HG02678 (cell line): Measurements from ENCODE around the gene PRLR.
"Not testable (repeated sequence)": the region's sequence is repeated elsewhere in the genome, so short reads cannot be mapped to it uniquely, and the experiment has no call there.

Experiments
- ATAC-seq: cut with Tn5 transposase; IDR thresholded peaks from one replicate; pipeline ENCODE4 v1.9.1; 2021; ENCODE audit warnings: mild to moderate bottlenecking, moderate library complexity; ENCODE audit not compliant: unreplicated experiment

PRLR gene

DNA sequence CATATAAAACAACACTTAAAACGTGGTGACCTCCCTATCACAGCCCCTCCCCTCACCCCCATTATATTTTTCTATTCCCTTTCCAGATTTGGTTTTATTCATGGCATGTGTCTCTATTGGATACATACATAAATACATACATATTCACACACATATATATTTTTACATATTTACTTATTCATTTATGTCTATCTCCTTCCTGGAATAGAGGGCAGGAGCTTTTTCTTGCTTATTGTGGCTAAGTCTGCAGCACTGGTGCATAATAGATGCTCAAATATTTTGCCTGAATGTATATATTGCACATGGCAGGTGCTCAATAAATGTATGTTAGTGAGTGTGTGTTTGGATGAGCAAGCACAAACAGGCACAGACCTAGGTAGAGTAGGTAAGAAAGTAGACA lies 185.0 kb downstream of the PRLR start:
- ATAC-seq: no peak

DNA sequence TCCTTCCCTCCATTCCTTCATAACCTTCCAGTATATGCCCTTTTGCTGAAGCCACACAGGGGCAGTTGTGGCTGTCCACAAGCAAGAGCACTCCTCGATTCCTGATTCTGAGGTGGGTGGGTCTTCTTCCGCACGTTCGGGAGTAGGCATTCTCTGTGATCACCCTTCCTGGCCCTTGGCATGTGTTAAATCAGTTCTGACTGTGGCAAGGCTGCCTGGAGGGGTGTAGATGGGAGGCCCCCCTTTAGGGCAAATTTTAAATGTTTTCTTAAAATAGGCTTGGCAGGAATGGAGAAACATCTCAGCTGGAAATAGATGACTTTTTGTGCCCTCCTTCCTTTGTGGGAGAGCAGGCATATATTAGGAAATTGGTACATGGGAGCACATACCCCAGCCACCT lies 185.6 kb downstream of the PRLR start:
- ATAC-seq: no peak

DNA sequence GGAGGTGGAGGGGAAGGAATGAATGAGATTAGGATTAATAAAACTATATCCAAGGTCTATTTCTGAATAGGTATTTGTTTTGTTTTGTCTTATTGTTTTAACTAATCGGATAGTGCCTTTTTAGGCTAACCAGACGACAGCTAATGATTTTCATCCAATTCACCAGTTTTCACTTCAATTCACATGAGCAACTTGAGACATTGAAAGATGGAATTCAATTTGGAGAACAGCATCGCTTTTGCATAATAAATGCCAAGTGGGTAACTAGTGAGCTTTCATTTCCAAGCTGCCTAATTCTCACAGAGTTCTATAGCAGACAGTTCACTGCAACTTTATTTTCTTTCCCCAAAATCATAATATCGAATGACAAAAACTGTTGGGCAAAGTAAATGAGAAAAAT lies 187.5 kb downstream of the PRLR start:
- ATAC-seq: no peak

DNA sequence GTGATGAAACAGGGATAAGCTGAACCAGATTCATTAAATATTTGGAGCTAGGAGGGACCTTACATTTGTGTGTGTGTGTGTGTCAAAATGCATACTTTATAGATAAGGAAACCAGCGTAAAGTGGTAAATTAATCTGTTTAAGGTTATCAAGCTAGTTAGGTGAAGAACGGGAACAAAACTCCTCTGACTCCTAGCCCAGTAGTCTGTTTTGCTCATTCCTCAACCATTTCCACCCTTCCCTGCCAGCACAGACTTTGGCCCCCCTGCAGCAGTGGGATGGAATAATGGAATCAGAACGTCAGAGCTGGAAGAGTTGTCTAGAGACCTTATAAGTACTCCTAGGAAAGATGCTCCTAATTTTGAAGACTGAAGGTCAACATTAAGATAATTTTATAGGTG lies 189.0 kb downstream of the PRLR start:
- no peak for ATAC-seq

DNA sequence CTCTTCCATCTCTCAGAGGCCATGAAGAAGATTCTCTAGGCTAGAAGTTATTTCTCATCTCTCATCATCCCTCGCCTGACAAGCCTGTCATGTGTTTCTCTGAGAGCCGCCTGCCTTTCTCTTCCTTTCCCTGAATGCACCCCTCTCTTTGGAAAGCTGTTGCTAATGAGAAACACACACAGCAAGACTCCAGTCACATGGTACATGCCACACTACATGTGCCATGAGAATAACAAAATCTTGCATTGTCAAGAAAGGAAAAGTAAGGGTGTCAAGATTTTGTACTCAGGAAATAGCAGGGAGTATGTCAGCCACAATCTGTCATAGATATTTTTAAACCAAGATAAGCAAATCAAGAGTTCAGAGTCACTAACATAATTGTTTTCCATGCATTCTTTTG lies 191.4 kb downstream of the PRLR start:
- ATAC-seq: no peak

DNA sequence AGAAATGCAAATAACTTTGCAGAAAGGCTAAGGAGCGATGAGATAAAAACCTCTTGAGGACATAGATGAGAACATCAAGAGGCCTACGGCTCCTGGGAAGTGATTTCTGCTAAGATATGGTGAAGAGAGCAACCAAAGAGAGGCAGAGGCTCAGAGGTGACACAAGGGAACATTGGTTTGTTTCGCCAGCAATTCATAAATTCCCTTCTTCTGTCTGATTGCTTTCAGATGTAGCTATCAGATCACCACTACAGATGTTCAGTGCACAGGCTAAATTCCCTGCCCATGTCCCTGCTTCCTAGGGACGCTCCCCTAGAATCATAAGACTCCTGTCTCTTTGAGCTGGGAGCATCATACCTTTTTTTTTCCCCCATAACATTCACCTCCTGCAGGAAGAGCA lies 193.8 kb downstream of the PRLR start:
- no peak for ATAC-seq

DNA sequence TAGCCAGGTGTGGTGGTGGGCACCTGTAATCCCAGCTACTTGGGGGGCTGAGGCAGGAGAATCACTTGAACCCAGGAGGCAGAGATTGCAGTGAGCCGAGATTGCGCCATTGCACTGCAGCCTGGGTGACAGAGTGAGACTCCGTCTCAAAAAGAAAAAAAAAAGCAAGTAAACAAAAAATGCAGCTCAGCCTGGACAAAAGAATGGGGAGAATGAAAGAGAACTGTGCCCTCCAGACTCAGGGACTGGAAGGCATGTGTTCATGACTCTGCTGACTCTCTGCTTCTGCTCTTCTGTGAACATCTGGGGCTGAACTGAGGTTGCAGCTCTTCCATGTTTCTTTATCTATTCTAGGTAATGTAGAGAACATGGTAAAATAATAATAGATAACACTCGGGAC lies 194.4 kb downstream of the PRLR start:
- ATAC-seq: not testable (repeated sequence)

DNA sequence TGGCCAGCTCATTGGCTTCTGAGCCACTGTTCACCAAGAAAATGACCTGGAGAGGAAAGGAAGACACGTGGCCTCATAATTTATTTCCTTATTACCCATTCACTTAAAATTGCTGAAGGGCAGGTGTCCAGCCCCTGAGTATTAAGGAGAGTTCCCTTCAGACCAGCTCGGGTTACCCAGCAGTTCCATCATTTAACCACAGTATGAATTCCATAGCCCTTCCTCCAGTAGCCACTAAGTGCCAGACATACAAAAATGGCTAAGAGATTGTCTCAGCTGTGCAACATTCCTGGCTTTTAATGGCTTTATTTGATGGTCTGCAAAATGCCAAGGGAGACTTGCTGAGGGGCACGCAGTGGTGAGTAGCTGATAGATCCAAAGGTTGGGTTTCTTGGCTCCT lies 195.0 kb downstream of the PRLR start:
- no peak for ATAC-seq

DNA sequence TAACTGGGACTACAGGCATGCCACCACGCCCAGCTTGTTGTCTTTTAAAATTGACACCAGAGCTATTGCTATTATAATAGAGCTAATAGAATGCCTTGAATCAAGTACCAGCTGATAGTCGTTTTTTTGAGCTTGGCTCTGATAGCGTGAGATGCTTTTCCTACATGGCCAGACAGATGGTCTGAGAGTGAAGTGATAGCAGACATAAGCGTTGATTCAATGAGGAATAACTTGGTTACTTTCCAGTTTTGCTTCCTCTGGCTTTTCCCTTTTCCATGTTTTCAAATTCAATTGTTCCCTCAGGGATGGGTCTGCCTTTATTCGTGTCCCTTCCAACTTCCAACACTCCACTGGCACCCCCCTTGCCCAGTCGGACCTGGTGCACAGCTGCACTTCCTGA lies 197.9 kb downstream of the PRLR start:
- ATAC-seq: no peak

DNA sequence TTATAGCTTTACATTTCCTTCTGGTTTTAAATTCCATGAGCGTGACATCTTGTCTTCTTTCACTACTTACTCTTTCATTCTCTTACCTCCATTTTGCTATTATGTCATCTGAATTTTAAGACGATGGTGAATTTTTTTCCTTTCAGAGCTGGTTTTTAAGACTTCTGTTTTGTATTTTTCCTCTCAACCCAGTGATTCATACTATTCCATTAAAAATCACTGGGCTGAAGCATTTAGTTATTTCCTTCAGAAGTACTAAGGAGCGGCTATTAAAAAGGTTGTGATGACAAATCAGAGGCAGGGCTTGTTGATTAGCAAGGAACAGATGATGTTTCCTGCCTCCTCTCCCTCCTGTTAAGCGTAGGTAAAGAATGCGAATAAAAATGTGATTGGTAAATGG lies 199.0 kb downstream of the PRLR start:
- no peak for ATAC-seq

DNA sequence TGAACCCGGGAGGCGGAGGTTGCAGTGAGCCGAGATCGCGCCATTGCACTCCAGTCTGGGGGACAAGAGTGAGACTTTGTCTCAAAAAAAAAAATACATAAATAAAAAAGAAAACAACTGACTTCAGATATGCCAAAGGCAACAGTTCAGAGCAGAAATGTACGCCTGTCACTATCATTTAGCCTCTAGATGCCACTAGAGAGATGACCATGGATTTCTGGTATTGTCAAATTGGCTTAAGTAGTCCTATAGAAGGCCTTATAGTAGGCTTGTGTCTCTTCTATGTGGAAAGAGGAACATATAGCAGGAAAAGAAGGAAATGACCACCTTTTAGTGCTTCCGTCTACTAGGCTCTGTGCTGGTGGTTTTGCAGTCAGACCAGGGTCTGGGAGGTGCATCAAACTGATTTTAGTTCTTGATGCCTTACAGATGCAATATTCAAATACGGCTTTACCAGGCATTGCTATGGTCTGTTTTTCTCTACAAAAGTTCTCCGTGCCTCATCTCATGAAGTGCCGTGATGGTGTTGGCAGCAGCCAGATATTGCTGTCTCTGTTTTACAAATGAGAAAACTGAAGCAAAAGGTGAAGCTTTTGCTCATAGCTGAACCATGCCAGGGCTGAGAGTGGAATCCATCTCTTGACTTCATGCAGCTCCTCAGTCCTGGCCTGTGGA lies 199.7 kb downstream of the PRLR start:
- ATAC-seq: no peak

DNA sequence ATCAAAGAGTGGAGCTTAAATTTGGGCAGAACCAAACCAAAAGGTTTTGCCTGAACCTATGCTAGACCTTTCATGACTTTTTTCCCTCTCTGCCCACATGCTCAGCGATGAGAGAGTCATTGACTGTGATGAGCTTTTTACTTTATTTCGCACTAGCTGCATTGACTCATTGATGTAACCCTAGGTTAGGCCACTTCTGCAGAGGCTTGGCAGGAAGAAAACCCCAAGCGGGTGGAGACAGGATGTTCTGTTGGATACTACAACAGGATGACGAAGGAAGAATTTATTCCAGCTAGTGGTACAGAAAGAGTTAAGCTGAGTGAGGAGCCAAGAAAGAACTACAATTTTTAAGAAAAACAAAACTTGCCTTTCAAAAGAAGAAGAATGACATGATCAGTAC lies 201.0 kb downstream of the PRLR start:
- no peak for ATAC-seq

DNA sequence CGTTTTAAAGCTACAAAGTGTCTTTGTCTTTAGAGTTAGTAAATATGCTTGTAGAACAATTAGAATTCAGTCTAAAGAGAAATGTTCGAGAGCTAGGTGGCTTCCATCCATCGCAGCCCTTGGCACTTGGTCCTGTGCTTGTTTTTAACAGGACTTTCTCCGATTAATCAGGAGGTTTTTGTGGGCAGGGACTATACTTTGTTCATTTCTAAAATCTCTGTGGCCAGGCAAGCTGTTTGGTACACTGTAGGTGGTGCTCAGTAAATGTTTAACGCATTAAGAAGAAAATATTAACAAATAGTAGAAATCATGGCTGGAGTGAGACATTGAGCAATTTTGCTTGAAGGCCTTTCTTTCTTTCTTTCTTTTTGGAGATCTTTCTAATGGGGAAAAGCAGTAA lies 203.3 kb downstream of the PRLR start:
- ATAC-seq: no peak

DNA sequence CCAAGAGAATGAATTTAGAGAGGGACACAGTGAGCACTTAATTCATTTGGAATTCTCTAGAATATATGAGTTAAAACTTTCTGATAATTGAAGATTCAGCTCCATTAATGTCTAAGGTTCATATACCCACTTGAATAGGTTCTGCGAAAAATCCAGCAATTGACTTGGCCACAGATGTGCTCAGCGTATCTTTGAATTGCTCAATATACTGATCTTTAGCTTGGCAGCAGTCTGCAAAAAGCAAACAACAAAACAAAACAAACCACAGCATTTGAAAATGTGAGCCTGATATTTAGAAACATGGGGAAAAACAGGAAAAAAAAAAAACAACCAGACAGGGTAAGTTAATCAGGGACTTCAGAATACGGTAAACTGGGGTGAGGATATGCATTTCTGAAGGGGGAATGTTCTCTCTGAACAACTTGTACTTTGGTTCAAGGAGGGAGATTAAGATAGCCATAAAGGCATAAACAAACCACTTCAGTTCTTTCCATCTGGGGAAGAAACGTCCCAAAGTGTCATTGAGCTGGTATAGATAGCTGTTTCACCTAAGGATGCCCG lies 203.9 kb downstream of the PRLR start:
- ATAC-seq: no peak

DNA sequence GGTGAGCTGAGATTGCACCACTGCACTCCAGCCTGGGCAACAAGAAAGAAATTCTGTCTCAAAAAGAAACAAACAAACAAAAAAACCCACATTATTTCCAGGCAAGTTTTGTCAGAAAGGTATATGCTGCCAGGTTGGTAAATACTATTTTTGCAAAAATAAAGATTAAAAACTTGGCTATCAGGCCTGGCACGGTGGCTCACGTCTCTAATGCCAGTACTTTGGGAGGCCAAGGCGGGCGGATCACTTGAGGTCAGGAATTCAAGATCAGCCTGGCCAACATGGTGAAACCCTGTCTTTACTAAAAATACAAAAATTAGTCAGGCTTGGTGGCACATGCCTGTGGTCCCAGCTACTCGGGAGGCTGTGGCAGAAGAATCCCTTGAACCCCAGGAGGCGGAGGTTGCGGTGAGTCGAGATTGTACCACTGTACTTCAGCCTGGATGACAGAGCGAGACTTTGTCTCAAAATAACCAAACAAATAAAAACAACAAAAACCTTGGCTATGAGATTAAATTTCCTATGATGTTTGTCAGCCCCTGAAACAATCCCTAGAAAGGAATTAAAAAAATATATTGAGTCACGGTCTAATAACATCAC lies 205.3 kb downstream of the PRLR start:
- ATAC-seq: no peak

DNA sequence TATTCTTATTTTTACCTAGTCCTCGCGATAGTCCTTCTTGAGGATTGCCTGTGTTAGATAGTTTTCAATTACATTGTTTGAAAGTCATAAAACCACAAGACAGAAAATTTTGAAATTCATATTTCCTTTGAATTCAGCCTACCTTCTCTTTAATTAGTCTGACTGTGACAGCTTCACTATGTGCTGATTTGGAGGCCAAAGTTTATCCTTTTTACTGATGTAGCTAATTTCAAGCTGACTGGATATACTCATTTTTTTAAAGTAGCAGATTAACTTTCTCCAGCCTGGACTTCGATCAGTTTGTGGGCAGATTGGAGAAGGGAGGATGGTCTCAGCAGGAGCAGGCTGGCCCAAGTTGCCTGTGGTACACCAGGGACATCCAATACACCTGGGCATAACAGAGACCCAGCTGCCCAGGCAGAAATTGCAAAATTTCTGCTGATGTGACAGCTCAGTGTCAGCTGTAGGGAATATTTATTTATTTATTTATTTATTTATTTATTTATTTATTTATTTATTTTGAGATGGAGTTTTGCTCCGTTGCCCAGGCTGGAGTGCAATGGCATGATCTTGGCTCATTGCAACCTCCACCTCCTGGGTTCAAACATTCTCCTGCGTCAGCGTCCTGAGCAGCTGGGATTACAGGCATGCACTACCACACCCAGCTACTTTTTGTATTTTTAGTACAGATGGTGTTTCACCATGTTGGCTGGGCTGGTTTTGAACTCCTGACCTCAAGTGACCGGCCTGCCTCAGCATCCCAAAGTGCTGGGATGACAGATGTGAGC lies 206.7 kb downstream of the PRLR start:
- ATAC-seq: no peak

DNA sequence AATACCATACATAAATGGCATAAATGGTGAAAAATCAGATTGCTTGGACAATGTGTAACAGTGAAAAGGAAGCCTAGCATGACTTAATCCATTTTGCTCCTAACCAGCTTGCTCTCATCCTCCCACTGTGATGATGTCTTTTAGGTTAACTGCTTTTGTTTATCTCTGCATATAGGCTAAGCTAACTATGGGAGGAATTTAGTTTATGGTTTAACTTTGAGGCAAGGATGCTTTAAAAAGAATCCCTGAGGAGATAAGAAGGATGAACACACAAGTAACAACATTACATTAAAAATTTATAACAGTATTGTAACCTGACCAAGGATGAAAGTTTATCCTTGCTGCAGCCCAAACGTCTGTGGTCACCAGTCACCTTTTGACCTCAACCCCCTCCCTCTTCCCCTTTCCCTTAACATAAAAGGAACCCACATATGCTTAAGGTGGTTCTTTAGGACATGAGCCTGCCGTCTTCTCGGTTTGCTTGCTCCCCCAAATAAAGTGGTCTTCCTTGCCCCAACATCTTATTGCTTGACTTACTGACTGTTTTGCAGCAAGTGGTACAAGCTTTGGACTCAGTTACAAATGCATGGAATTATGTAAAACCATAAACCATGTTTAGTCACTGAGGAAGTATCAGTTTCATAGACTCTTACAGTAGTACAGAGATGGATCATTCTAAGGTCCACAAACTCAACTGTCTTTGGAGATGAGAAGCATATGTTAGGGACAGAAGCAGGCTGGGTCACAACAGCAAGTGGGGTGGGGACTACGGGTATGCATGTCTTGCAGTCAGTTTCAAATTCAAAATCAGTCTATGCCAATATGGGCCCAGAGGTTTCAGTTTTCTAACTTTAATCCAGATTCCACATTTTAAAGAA lies 213.9 kb downstream of the PRLR start:
- ATAC-seq: peak; percentile 92

DNA sequence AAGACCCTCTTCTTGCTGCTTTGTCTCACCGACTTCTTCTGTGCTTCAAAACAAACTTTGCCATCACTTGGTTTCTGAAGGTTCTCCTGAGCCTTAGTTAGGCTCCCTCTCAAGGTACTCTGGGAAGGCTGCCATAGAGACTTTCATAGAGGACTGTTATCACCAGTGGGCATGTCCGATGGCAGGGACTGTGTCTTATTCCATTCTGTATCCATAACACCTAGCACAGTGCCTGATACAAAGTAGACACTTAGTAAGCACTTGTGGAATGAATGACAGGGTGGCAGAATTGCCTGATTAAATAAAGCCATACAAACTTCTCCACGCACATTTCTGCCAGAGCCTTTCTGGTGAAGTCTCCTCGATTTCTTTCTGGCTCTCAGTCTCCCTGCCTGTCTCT lies 215.2 kb downstream of the PRLR start:
- ATAC-seq: no peak

DNA sequence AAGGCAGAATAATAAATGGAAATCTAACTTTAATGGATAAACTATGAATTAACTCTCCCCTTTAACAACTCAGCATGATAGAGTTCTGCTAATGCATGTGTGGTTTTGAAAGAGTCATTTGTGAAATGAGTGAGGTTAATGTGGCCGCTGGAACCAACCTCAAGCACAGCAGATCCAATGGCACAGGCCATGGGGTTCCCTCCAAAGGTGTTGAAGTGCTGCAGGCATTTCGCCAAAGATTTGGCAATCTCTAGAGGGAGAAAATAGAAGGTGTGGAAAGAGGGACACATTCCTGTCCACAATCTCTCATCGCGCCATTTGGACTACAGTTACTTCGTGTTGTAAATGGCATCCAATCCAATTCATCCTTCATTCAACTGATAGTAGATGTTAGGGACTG lies 217.5 kb downstream of the PRLR start:
- ATAC-seq: no peak

DNA sequence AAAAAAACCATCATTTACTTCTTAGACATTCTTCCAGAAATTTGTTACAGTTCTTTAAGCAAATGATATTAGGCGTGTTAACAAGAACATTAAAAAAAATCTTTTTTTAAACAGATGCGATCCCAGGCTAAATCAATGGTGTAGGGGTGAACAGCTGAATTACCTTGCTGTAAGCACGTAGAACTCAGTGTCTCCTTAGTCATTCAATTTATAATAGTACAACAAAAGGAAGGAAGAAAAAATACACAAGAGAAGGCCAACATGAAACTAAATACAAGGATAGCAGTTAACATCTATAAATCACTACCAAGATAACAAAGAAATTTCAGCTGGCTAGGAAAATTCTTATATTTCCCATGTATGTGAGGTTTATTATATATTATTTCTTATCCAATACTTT lies 217.9 kb downstream of the PRLR start:
- no peak for ATAC-seq

DNA sequence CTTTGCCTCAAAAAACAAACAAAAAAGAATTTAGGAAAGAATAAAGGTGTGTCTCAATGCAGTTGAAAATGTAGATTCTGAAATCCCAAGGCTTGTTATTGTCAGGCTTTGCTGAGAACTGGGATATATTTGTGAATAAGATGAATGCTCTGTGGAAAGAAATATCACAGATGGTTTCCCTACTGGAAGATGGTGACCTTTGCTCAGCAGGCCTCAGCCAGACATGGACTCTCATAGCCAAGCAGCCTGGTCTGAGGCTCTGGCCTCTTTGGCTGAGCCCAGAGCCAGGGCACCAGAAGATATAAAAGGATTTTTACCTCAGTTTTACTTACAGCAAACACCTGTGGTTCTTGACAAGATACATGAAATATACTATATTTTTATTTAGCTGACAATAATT lies 219.6 kb downstream of the PRLR start:
- ATAC-seq: no peak
